ENCODE measurements around the gene CCDC121. TPM values are rescaled to one million over a fixed set of nuclear protein-coding genes. Genes with fewer than 3 reads are reported as not detected.

CCDC121 gene
- total and polyA plus RNA-seq, 9 of the 15 experiments (the other 6 are each of a cell fraction or from before 2014, with no cell fraction given), result 2.2 to 4.7 (median 4.1) TPM

DNA sequence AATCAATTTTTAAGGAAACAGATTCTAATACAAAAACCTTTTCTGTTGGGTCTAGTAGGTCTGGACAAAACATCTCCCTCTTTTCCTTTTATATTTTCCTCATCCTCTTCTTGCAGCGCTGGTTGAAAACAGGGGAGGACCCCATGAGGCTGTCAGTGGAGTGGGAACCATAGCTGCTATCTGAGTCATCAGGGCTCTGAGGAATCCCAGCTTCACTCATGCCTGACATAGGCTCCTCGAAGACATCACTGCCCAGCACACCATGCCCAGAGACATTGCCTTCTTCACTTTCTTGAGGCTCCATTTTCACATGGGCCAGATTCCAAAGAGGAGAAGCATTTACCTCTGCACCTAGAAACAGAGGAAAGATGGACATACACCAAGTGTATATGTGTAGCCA lies 24.6 kb upstream of the CCDC121 start:
- H3K9me3 ChIP-seq (replicated peaks; ENCODE audit: control insufficient read depth, insufficient read depth, low read depth, low read length), result no peaks in the 10 kb centered on the region
- no peaks in the 10 kb centered on the region for H3K4me1 ChIP-seq (replicated peaks in 1 of 2; ENCODE audit: control insufficient read depth in 2 of 2, insufficient read depth in 2 of 2, low read length in 2 of 2)
- ATAC-seq (no peak), DNase-seq (ENCODE audit: extremely low read depth in 1 of 4, low spot score in 3 of 4) (no peak), FAIRE-seq (no peak)
- no peak overlapping the region for H3K4me3 ChIP-seq
- H3K79me2 ChIP-seq (ENCODE audit: control insufficient read depth, insufficient read depth, low read length), result no peaks in the 10 kb centered on the region
- H4K20me1 ChIP-seq (replicated peaks; ENCODE audit: control insufficient read depth, insufficient read depth, low read length), result no peaks in the 10 kb centered on the region; the same call in 1 of the 2 replicates
- H3K36me3 ChIP-seq (ENCODE audit: control insufficient read depth, insufficient read depth, low read length), result peaks cover 94% of the 10 kb centered on the region
- no peak overlapping the region for H2AFZ ChIP-seq (ENCODE audit: low read depth, low read length)
- H3K27me3 ChIP-seq (ENCODE audit: control insufficient read depth in 2 of 2, insufficient read depth in 2 of 2, low read length in 2 of 2), result no peaks in the 10 kb centered on the region
- ChIA-PET CTCF (ENCODE audit: low intra/inter-chr PET ratio) (no interaction called here), POLR2A (interaction anchor here (0.6 to 2.4 kb wide), 2 partner anchors 10 to 71 kb away, joined by 3 to 13 read pairs; partner anchors contain the start of genes SLC4A1AP and SUPT7L)
- TF ChIP-seq MYC (IDR thresholded peaks at IDR 0.05; ENCODE audit: low read depth, low read length) (no peak), MYC (CRISPR knock-in tag; IDR thresholded peaks at IDR 0.05; ENCODE audit: borderline replicate concordance, low read depth) (no peak), TOE1 (IDR thresholded peaks at IDR 0.05; ENCODE audit: borderline replicate concordance) (no peak), TOE1 (CRISPR knock-in tag; IDR thresholded peaks at IDR 0.05; ENCODE audit: borderline replicate concordance, low read depth) (no peak), SAFB2 (IDR thresholded peaks at IDR 0.05; ENCODE audit: borderline replicate concordance, low read depth, low read length, severe bottlenecking) (no peak)
- TF ChIP-seq, protein P1, sequence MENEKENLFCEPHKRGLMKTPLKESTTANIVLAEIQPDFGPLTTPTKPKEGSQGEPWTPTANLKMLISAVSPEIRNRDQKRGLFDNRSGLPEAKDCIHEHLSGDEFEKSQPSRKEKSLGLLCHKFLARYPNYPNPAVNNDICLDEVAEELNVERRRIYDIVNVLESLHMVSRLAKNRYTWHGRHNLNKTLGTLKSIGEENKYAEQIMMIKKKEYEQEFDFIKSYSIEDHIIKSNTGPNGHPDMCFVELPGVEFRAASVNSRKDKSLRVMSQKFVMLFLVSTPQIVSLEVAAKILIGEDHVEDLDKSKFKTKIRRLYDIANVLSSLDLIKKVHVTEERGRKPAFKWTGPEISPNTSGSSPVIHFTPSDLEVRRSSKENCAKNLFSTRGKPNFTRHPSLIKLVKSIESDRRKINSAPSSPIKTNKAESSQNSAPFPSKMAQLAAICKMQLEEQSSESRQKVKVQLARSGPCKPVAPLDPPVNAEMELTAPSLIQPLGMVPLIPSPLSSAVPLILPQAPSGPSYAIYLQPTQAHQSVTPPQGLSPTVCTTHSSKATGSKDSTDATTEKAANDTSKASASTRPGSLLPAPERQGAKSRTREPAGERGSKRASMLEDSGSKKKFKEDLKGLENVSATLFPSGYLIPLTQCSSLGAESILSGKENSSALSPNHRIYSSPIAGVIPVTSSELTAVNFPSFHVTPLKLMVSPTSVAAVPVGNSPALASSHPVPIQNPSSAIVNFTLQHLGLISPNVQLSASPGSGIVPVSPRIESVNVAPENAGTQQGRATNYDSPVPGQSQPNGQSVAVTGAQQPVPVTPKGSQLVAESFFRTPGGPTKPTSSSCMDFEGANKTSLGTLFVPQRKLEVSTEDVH (IDR thresholded peaks at IDR 0.05; ENCODE audit: low read depth, partially characterized antibody), result no peak
- 63% methylated on average over 1 of the region's 2 CpGs for WGBS (ENCODE audit: insufficient coverage, low coverage, missing lambda C conversion rate)
- H3K27ac ChIP-seq (ENCODE audit: extremely low read depth, low read depth, low read length), result no peak overlapping the region
- H3K9me1 ChIP-seq (ENCODE audit: control insufficient read depth, insufficient read depth, low read length), result no peaks in the 10 kb centered on the region
- no TSS peak for BruUV-seq (replicated peaks)
- H3K9ac ChIP-seq (ENCODE audit: insufficient read depth in 1 of 2, low read depth in 2 of 2, low read length in 2 of 2), result no peak overlapping the region
- in situ Hi-C loops (cut with MboI) (no loop called here), intact Hi-C loops (cut with micrococcal nuclease) (no loop called here)
- no peak overlapping the region for H3K4me2 ChIP-seq (ENCODE audit: insufficient read depth, low read length)

All from K562 (cell line).